MM.1S (cell line): ENCODE data around the gene DYNC1I2.

ENCODE experiments used
- DNase-seq: peaks from one replicate; pipeline ENCODE4 v3.0.0-alpha.2; 2015
- H2AFZ ChIP-seq: fragments of 300-600 bp; sonication (generic); 2 replicates; pipeline ENCODE4 v1.6.0; 2016; ENCODE audit warnings: antibody characterized with exemption, low read length
- H3F3A ChIP-seq: fragments of 300-600 bp; sonication (generic); 2 replicates; pipeline ENCODE4 v1.6.1; 2016; ENCODE audit warnings: mild to moderate bottlenecking, antibody characterized with exemption, low read length, moderate library complexity, mixed read lengths; ENCODE audit not compliant: insufficient read depth
- H3K27ac ChIP-seq: fragments of 300-600 bp; sonication (generic); 2 replicates; pipeline ENCODE4 v1.5.1; 2016; ENCODE audit warnings: mild to moderate bottlenecking, low read length
- H3K27me3 ChIP-seq: fragments of 300-600 bp; sonication (generic); replicated peaks from 2 replicates; pipeline ENCODE4 v1.6.0; 2016; ENCODE audit warnings: low read length; ENCODE audit not compliant: insufficient read depth
- H3K36me3 ChIP-seq: fragments of 300-600 bp; sonication (generic); replicated peaks from 2 replicates; pipeline ENCODE4 v1.6.1; 2016; ENCODE audit warnings: mild to moderate bottlenecking, low read length, mixed read lengths; ENCODE audit not compliant: insufficient read depth
- H3K4me1 ChIP-seq: fragments of 300-600 bp; sonication (generic); 2 replicates; pipeline ENCODE4 v1.6.1; 2016; ENCODE audit warnings: low read length, mixed read lengths
- H3K4me2 ChIP-seq: fragments of 300-600 bp; sonication (generic); 2 replicates; pipeline ENCODE4 v1.6.0; 2016; ENCODE audit warnings: low read depth, low read length
- H3K4me3 ChIP-seq: fragments of 300-600 bp; sonication (generic); 2 replicates; pipeline ENCODE4 v1.5.1; 2016; ENCODE audit warnings: low read length, mixed read lengths
- H3K79me2 ChIP-seq: fragments of 300-600 bp; sonication (generic); 2 replicates; pipeline ENCODE4 v1.6.1; 2016; ENCODE audit warnings: mixed run types, low read length, mixed read lengths
- H3K9ac ChIP-seq: fragments of 300-600 bp; sonication (generic); 2 replicates; pipeline ENCODE4 v1.6.1; 2016; ENCODE audit warnings: low read length, mixed read lengths
- H3K9me2 ChIP-seq: fragments of 300-600 bp; sonication (generic); replicated peaks from 2 replicates; pipeline ENCODE4 v1.6.1; 2016; ENCODE audit warnings: mild to moderate bottlenecking, low read length, mixed read lengths; ENCODE audit not compliant: insufficient read depth
- H3K9me3 ChIP-seq: fragments of 300-600 bp; sonication (generic); replicated peaks from 2 replicates; pipeline ENCODE4 v1.6.1; 2016; ENCODE audit warnings: mild to moderate bottlenecking, low read length, mixed read lengths; ENCODE audit not compliant: insufficient read depth
- H4K20me1 ChIP-seq: fragments of 300-600 bp; sonication (generic); 2 replicates; pipeline ENCODE4 v1.6.1; 2016; ENCODE audit warnings: mild to moderate bottlenecking, low read length, moderate library complexity, mixed read lengths; ENCODE audit not compliant: insufficient read depth
- EZH2 ChIP-seq: fragments of 300-600 bp; sonication (generic); optimal IDR thresholded peaks from 2 replicates; pipeline ENCODE3; 2017; ENCODE audit warnings: low read depth, mild to moderate bottlenecking, antibody characterized with exemption, low read length, mixed read lengths
- EZH2phosphoT487 ChIP-seq: fragments of 300-600 bp; sonication (generic); IDR thresholded peaks from 2 replicates; pipeline ENCODE4 v1.6.1; 2018; ENCODE audit warnings: antibody characterized with exemption, low read length
- TF ChIP-seq, protein P1 (sequence below): fragments of 300-600 bp; sonication (generic); IDR thresholded peaks from 2 replicates; pipeline ENCODE4 v1.5.1; 2016; ENCODE audit warnings: antibody characterized with exemption, low read length, mixed read lengths

Gene DYNC1I2

DNA sequence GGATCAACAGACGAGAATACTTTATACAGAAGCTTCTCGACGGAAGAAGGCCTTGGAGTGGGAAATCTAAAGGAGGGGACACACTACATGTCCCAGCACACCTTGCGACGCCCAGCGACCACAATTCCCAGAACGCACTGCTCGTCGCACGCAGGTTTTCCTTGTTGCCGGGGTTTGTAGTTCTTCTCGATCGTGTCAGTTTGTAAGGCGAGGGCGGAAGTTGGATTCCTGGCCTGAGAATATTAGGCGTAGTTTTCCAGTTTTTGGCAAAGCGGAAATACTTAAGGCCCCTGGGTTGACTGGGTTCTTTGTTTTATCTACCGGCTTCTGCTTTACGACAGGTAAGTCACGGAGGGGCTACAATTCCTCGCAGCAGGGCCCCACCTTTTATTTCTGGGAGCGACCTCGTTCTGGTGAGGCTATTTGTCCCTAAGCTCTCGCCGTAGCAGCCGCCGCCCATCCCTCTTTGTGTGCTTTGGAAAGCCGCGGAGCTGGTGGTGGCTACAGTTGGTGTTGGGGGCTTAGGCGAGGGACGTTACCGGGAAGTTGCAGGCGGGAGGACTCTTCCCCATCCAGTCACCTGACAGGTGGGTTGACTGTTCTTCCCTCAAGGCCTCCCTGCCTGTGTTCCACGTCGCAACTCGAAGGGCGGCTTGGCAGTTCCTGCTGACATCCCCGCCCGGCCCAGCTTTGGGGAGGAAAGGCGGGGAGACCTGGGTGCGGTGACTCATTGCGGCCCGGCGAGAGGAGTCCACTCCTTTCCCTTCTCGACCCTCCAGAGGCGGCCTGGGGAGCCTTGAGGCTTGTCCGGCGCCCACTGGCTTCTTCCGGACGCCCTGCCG, at the start of gene DYNC1I2:
Gene DYNC1I2 (plus strand): TSS at position 183 of the 842 bp plus-strand sequence. CDS start 2,687 bp downstream, outside the sequence.
- H3F3A ChIP-seq: no peaks in the 10 kb centered on the region
- peak within 1 kb of the TSS; percentile 12; the same call in 1 of the 2 replicates for H3K27ac ChIP-seq

GRCh38 chr2:171651667-171652415, 35.4 kb upstream of the DYNC1I2 start:
- Histone ChIP-seq H4K20me1 (no peaks in the 10 kb centered on the region), H3K9me3 (no peaks in the 10 kb centered on the region), H3K4me3 (no peak overlapping the region), H3K4me1 (peaks cover 10% of the 10 kb centered on the region), H3K36me3 (no peaks in the 10 kb centered on the region), H3K27me3 (no peaks in the 10 kb centered on the region), H3K9ac (no peak overlapping the region), H3K9me2 (no peaks in the 10 kb centered on the region), H3K4me2 (peak overlapping the region; percentile 2; the same call in 1 of the 2 replicates), H3F3A (no peaks in the 10 kb centered on the region), H3K79me2 (no peaks in the 10 kb centered on the region), H2AFZ (no peak overlapping the region), H3K27ac (no peak overlapping the region)
- no peak for TF ChIP-seq EZH2phosphoT487
- TF ChIP-seq, protein P1, sequence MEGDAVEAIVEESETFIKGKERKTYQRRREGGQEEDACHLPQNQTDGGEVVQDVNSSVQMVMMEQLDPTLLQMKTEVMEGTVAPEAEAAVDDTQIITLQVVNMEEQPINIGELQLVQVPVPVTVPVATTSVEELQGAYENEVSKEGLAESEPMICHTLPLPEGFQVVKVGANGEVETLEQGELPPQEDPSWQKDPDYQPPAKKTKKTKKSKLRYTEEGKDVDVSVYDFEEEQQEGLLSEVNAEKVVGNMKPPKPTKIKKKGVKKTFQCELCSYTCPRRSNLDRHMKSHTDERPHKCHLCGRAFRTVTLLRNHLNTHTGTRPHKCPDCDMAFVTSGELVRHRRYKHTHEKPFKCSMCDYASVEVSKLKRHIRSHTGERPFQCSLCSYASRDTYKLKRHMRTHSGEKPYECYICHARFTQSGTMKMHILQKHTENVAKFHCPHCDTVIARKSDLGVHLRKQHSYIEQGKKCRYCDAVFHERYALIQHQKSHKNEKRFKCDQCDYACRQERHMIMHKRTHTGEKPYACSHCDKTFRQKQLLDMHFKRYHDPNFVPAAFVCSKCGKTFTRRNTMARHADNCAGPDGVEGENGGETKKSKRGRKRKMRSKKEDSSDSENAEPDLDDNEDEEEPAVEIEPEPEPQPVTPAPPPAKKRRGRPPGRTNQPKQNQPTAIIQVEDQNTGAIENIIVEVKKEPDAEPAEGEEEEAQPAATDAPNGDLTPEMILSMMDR: no peak
- no peak for TF ChIP-seq EZH2
- no peak for DNase-seq

More for the DNA sequence above, at the start of gene DYNC1I2:
- Histone ChIP-seq H3K9me2 (no peaks in the 10 kb centered on the region), H3K9ac (peak within 1 kb of the TSS; percentile 46), H4K20me1 (no peaks in the 10 kb centered on the region), H3K79me2 (peaks cover 36% of the 10 kb centered on the region), H3K9me3 (no peaks in the 10 kb centered on the region), H3K27me3 (no peaks in the 10 kb centered on the region), H3K4me1 (peaks cover 8% of the 10 kb centered on the region), H3K4me3 (peak within 1 kb of the TSS; percentile 66), H3K36me3 (no peaks in the 10 kb centered on the region), H2AFZ (peak within 1 kb of the TSS; percentile 85), H3K4me2 (peak within 1 kb of the TSS; percentile 70)
- no peak for TF ChIP-seq EZH2phosphoT487
- TF ChIP-seq, protein P1: no peak
- no peak for TF ChIP-seq EZH2
- peak; percentile 91 for DNase-seq

DNA sequence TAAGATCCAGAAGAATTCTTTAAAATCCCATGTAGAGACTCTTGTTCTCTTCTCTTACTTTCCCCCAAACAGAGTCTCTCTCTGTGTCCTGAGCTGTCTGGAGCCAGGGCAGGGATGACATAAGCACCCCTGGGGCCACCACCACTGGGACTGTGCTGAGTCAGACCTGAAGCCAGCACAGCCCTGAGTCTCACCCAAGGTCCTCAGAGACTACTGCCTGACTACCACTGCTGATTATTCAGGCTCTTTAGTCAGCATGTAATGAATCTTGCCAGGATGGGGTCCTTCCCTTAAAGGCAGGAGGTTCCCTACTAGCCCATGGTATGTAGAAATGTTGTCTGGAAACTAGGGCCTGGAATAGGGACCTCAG, 34.9 kb upstream of the DYNC1I2 start:
- Histone ChIP-seq H2AFZ (no peak overlapping the region), H3K9me2 (no peaks in the 10 kb centered on the region), H3K4me1 (peaks cover 10% of the 10 kb centered on the region), H3K27me3 (no peaks in the 10 kb centered on the region), H3K9me3 (no peaks in the 10 kb centered on the region), H3K36me3 (no peaks in the 10 kb centered on the region), H3K9ac (no peak overlapping the region), H3K27ac (no peak overlapping the region), H4K20me1 (no peaks in the 10 kb centered on the region), H3F3A (no peaks in the 10 kb centered on the region), H3K4me3 (no peak overlapping the region), H3K79me2 (no peaks in the 10 kb centered on the region), H3K4me2 (peak overlapping the region; percentile 2; the same call in 1 of the 2 replicates)
- DNase-seq: peak; percentile 41
- TF ChIP-seq, protein P1: no peak
- no peak for TF ChIP-seq EZH2phosphoT487
- no peak for TF ChIP-seq EZH2
